Fibroblast of skin of scalp (primary cell): Measurements from ENCODE around the gene ACLY.
"Not testable (repeated sequence)": the region's sequence is repeated elsewhere in the genome, so short reads cannot be mapped to it uniquely, and the experiment has no call there.

ENCODE experiments used
- DNase-seq: peaks from one replicate; pipeline ENCODE4 v3.0.0-alpha.2; 2013

ACLY gene

GRCh38 chr17:41829961-41830360 is 88.8 kb downstream of the ACLY start:
- not testable (repeated sequence) for DNase-seq

- no peak for DNase-seq
These were observed 93.4 kb downstream of the ACLY start for GRCh38 chr17:41825175-41825845.

- DNase-seq = no peak
These were observed 94.7 kb downstream of the ACLY start for GRCh38 chr17:41824086-41824485.

- DNase-seq = no peak
These were observed 95.2 kb downstream of the ACLY start for GRCh38 chr17:41823580-41823979.

GRCh38 chr17:41823141-41823524 is 95.6 kb downstream of the ACLY start:
- no peak for DNase-seq

- no peak for DNase-seq
These were observed 96.3 kb downstream of the ACLY start for GRCh38 chr17:41822216-41823140.

GRCh38 chr17:41821776-41822175 is 97.0 kb downstream of the ACLY start:
- DNase-seq = no peak

- no peak for DNase-seq
These were observed 100.7 kb downstream of the ACLY start for GRCh38 chr17:41818024-41818423.
